Esophagus squamous epithelium (tissue), 4 donors: ENCODE measurements around the gene PMEPA1.

ENCODE experiments used
- CTCF ChIP-seq, 6 experiments: fragments of 450-650 bp in 4 of 6; fragments of 200-600 bp in 2 of 6; sonication (generic) in 2 of 6; IDR thresholded peaks; one replicate each; pipeline ENCODE4 v1.5.1; 2016 to 2019; ENCODE audit warnings: antibody characterized with exemption in 6 of 6, mild to moderate bottlenecking in 4 of 6, moderate library complexity in 4 of 6
- POLR2A ChIP-seq, 4 donors: fragments of 450-650 bp; IDR thresholded peaks; one replicate each; pipeline ENCODE4 v1.6.1; 2017; ENCODE audit warnings: antibody characterized with exemption in 4 of 4, mild to moderate bottlenecking in 4 of 4, moderate library complexity in 3 of 4

DNA sequence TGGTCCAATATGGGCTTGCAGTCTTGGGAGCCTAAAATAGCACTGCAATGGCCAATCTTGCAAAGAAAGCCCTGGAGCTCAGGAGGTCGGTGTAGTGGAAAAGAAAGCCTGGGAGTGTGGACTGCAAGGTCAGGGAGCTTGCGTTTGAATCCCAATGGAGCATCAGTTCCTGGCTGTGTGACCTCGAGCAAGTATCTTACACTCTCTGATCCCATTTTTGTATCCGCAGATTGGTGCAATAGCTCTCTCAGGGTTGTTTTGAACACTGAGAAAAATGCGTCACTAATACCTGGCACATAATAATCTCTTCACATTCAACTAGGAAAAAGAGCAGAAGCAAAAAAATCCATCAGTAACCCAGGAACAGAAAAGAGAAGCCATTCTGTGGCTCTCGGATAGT, 7.3 kb downstream of the PMEPA1 start:
- no peak for TF ChIP-seq CTCF (IDR thresholded peaks at IDR 0.05)
- TF ChIP-seq POLR2A (IDR thresholded peaks at IDR 0.05): no peak
